Lower lobe of right lung (tissue), 2 donors: ENCODE results near the gene MFSD11. TPM values are rescaled to one million over a fixed set of nuclear protein-coding genes. Genes with fewer than 3 reads are reported as not detected.
A peak's percentile ranks its signal among the peaks of the same experiment; 100 is the strongest.
"Not testable (repeated sequence)": the region's sequence is repeated elsewhere in the genome, so short reads cannot be mapped to it uniquely, and the experiment has no call there.

Experiments used
- ATAC-seq, 2 donors: fragments of 200-7000 bp; cut with Tn5 transposase; one replicate each; pipeline ENCODE4 v1.9.1; 2020 to 2022; ENCODE audit warnings: mild to moderate bottlenecking in 2 of 2, moderate library complexity in 2 of 2
- DNase-seq: peaks from one replicate; pipeline ENCODE4 v3.0.0-alpha.2; 2020
- H3K27ac ChIP-seq: fragments of 200-600 bp; one replicate; pipeline ENCODE4 v1.8.0; 2022
- H3K27me3 ChIP-seq: fragments of 200-600 bp; one replicate; pipeline ENCODE4 v1.8.0; 2022; ENCODE audit warnings: low read depth
- H3K36me3 ChIP-seq: fragments of 200-600 bp; one replicate; pipeline ENCODE4 v1.8.0; 2022; ENCODE audit warnings: mild to moderate bottlenecking
- H3K4me1 ChIP-seq: fragments of 200-600 bp; one replicate; pipeline ENCODE4 v1.8.0; 2022
- H3K4me3 ChIP-seq: fragments of 200-600 bp; one replicate; pipeline ENCODE4 v1.8.0; 2022; ENCODE audit warnings: mild to moderate bottlenecking
- H3K9me3 ChIP-seq: fragments of 200-600 bp; one replicate; pipeline ENCODE4 v1.8.0; 2022
- intact Hi-C: fragments of 100-400 bp; cut with DNase I; formaldehyde crosslinking; loops from one replicate; pipeline ENCODE4 v1.11.0; 2022
- total RNA-seq: library from RNA; stranded (reverse); fragmentation: NEBNext Ultra II Directional; extraction: Animal tissue kit (Norgen Biotek cat#: 25700); gene quantifications from one replicate; pipeline ENCODE4 v1.2.1, GENCODE V29; 2021
- TF ChIP-seq, protein P1 (sequence below): fragments of 200-600 bp; IDR thresholded peaks from one replicate; pipeline ENCODE4 v1.8.0; 2022; ENCODE audit warnings: antibody characterized with exemption, mild to moderate bottlenecking
- donor health status: DM: no; HTN: yes; CAD: no; lungs with severe emphysema.

MFSD11 gene
- total RNA-seq, 1 donor from 2014 or later, result 32.2 TPM

DNA sequence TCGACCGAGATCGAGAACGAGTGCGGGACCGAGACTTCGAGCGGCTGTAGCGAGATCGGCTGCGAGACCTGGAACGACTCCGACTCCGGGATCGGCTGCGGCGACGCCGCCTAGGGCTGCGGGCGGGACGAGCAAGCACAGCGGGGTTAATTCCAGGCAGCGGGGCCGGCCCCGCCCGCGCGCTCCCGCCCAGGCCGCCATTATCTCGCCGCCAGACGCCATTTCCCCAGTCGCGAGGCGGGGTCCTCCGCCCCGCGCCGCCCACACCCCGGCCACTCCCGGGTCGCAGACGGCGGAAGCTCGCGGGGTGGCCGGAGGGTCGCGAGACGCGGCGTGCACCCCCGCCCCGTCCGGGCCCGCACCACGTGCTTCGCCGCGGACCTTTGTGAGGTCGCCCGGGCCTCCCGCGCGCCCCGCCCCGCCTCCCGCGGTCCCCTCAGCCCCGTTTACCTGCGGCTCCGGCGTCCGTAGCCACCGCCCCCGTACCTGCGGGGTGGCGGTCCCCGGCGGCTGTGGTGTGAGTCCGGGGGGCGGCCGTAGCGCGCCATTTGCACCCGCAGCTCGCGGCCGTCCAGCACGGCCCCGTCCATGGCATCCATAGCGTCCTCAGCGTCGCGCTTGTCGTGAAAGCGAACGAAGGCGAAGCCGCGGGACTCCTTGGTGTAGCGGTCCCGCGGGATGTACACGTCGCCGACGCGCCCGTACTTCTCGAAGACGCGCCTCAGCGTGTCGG, 1.4 kb upstream of the MFSD11 start:
- peaks cover 48% of the 10 kb centered on the region for H3K36me3 ChIP-seq
- DNase-seq, result peak; percentile 88
- no peaks in the 10 kb centered on the region for H3K27me3 ChIP-seq
- H3K27ac ChIP-seq, result peak overlapping the region; percentile 98
- peaks cover 67% of the 10 kb centered on the region for H3K4me1 ChIP-seq
- H3K9me3 ChIP-seq, result no peaks in the 10 kb centered on the region
- ATAC-seq, result peak; percentile 63 to 67
- intact Hi-C loops, result no loop called here
- TF ChIP-seq, protein P1, sequence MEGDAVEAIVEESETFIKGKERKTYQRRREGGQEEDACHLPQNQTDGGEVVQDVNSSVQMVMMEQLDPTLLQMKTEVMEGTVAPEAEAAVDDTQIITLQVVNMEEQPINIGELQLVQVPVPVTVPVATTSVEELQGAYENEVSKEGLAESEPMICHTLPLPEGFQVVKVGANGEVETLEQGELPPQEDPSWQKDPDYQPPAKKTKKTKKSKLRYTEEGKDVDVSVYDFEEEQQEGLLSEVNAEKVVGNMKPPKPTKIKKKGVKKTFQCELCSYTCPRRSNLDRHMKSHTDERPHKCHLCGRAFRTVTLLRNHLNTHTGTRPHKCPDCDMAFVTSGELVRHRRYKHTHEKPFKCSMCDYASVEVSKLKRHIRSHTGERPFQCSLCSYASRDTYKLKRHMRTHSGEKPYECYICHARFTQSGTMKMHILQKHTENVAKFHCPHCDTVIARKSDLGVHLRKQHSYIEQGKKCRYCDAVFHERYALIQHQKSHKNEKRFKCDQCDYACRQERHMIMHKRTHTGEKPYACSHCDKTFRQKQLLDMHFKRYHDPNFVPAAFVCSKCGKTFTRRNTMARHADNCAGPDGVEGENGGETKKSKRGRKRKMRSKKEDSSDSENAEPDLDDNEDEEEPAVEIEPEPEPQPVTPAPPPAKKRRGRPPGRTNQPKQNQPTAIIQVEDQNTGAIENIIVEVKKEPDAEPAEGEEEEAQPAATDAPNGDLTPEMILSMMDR, result peak; percentile 32
- H3K4me3 ChIP-seq, result peak overlapping the region; percentile 95

DNA sequence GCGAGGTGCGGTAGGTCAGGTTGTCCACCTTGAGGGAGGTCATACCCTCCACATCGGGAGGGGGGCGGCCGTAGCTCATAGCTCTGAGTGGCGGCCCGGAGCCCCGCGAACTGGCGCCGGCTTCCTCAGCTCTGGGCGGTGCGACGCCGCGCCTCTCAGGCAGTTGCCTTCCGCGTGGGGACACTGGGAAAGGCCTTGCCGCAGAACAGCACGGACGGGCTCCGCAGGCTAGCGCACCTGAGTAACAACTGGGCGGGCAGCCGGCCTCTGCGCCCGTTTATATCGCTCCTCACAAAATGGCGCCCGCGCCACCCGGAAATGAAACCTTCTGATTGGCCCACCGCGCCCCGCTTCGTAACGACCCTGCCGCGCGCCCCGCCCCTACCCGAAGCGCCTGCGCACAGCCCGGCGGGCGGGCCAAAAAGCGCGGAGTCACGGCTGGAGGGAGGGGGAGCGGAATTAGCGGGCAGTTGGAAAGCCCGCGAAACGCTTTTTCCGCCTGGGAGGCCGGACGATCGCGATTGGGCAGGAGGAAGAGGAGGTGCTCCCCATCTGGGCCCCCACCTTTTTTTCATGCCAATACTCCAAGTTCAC, 740 bp upstream of the MFSD11 start, which contains the start of gene SRSF2:
TSS of gene SRSF2 (minus strand) at position 250 of the 594 bp plus-strand sequence. CDS start at position 79, 171 bp downstream.
- TF ChIP-seq, protein P1, result no peak
- H3K4me1 ChIP-seq, result peaks cover 61% of the 10 kb centered on the region
- H3K36me3 ChIP-seq, result peaks cover 48% of the 10 kb centered on the region
- DNase-seq (peak; percentile 98), ATAC-seq (peak; percentile 93 to 97)
- peak within 1 kb of the TSS; percentile 95 for H3K4me3 ChIP-seq
- H3K27ac ChIP-seq, result peak within 1 kb of the TSS; percentile 98
- no peaks in the 10 kb centered on the region for H3K9me3 ChIP-seq
- intact Hi-C loops, result no loop called here
- no peaks in the 10 kb centered on the region for H3K27me3 ChIP-seq

DNA sequence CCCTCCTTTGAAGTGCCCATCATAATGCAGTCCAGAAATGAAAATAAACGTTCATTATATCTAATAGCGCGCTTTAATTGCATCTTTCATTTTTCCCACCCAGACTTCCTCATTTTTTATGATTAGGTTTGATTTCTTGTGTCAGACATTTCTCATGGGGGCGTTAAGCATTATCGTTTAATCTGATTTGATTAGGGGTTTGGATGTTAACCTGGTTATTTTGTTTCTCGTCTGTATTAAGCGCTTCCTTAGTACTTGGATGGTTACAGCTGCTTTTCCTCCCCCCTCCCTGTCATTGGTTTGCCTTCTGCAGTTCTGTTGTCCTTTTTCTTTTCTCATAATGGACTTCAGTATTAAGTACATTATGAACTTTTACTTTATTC, 540 bp downstream of the MFSD11 start:
- Histone ChIP-seq H3K9me3 (no peaks in the 10 kb centered on the region), H3K27me3 (no peaks in the 10 kb centered on the region), H3K36me3 (peaks cover 48% of the 10 kb centered on the region), H3K27ac (peak overlapping the region; percentile 98), H3K4me3 (peak overlapping the region; percentile 95), H3K4me1 (peaks cover 48% of the 10 kb centered on the region)
- TF ChIP-seq, protein P1, result no peak
- no peak for DNase-seq
- no peak for ATAC-seq
- intact Hi-C loops, result no loop called here

DNA sequence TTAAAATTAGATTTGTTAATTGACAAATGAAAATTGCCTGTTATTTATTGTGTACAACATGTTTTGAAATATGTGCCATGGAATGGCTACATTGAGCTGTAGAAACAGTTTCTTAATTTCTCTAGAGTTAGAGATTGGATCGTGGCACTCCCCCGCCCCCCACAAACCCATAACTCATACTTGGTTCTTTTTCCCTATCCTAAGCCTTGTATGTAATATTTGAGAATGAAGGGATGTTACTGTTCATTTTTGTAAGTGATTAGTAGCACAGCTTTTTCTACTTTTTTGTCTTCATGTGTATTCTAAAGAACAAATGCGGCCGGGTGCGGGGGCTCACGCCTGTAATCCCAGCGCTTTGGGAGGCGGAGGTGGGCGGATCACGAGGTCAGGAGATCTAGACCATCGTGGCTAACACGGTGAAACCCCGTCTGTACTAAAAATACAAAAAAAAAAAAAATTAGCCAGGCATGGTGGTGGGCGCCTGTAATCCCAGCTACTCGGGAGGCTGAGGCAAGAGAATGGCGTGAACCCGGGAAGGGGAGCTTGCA, 1.7 kb downstream of the MFSD11 start:
- DNase-seq, ATAC-seq, H3K4me3 ChIP-seq, H3K27me3 ChIP-seq, H3K27ac ChIP-seq, intact Hi-C loops, H3K9me3 ChIP-seq: not testable (repeated sequence)
- H3K36me3 ChIP-seq, result peaks cover 48% of the 10 kb centered on the region
- peaks cover 36% of the 10 kb centered on the region for H3K4me1 ChIP-seq

DNA sequence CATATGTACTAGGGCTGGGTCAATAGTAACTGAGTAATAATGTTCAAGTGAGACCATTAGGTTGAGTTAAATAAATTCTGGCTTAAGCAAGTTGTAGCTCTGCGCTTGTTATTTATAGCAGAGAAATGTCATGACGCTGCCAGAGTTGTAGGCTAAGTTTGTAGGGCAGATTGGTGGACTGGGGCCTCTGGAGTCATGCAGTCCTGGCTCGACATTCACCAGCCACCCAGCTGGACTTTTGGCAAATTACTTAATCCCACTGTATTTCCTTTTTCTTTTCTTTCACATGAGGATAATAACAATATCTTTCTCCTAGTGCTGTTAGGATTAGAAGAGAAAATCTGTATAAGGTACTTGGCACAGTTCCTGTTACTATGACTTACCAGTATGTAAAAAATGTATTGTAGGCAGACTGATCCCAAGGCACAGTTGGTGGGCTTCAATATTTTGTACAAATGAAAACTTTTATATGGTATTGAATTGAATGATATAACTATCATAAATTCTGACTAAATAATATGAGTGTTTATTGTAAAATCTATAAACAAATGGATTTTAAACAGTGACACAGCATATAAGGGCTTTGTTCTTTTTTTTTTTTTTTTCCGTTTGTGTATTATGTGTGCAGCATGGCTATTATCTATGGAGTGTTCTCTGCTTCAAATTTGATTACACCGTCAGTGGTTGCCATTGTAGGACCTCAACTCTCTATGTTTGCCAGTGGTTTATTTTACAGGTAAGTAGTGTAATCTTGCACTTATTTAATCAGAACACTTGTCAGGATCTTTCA, 2.6 kb downstream of the MFSD11 start:
- H3K27me3 ChIP-seq, result no peaks in the 10 kb centered on the region
- TF ChIP-seq, protein P1, result no peak
- H3K27ac ChIP-seq, result no peak overlapping the region

More for the DNA sequence above, 2.6 kb downstream of the MFSD11 start:
- Histone ChIP-seq H3K9me3 (no peaks in the 10 kb centered on the region), H3K4me1 (peaks cover 27% of the 10 kb centered on the region), H3K36me3 (peaks cover 48% of the 10 kb centered on the region), H3K4me3 (no peak overlapping the region)
- intact Hi-C loops, result no loop called here
- ATAC-seq (no peak), DNase-seq (no peak)
